ENCODE results near the gene MITF.

DNA sequence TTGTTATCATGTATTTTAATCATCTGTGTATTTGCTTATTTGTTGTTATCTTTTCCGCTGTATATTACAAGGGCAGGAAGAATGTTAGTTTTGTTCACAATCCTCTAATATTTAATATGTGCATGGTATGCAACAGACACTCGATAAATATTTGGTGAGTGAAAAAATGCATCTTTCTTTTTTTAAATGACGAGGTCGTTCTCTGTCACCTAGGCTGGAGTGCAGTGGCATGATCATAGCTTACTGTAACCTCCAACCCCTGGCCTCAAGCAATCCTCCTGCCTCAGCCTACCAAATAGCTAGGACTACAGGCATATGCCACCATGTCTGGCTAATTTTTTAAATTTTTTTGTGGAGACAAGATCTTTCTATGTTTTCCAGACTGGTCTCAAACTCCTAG lies 66.2 kb downstream of the MITF start:
- TF ChIP-seq POLR2A (IDR thresholded peaks at IDR 0.05; ENCODE audit: borderline replicate concordance, extremely low read depth, insufficient read depth, insufficient read length) (no peak), ZNF274 (IDR thresholded peaks at IDR 0.05; ENCODE audit: low read depth, low read length) (no peak), JUND (IDR thresholded peaks at IDR 0.05) (no peak), SIN3A (IDR thresholded peaks at IDR 0.05; ENCODE audit: low read depth) (no peak)
- TF ChIP-seq, protein P1, sequence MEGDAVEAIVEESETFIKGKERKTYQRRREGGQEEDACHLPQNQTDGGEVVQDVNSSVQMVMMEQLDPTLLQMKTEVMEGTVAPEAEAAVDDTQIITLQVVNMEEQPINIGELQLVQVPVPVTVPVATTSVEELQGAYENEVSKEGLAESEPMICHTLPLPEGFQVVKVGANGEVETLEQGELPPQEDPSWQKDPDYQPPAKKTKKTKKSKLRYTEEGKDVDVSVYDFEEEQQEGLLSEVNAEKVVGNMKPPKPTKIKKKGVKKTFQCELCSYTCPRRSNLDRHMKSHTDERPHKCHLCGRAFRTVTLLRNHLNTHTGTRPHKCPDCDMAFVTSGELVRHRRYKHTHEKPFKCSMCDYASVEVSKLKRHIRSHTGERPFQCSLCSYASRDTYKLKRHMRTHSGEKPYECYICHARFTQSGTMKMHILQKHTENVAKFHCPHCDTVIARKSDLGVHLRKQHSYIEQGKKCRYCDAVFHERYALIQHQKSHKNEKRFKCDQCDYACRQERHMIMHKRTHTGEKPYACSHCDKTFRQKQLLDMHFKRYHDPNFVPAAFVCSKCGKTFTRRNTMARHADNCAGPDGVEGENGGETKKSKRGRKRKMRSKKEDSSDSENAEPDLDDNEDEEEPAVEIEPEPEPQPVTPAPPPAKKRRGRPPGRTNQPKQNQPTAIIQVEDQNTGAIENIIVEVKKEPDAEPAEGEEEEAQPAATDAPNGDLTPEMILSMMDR (IDR thresholded peaks at IDR 0.05 in 2 of 3, conservative IDR thresholded peaks at IDR 0.05 in 1 of 3; ENCODE audit: borderline replicate concordance in 1 of 3, insufficient read depth in 1 of 3, low read depth in 2 of 3, low read length in 2 of 3) = no peak

Data from HCT116 (cell line).